ENCODE measurements around the gene HAPLN3.

Gene HAPLN3

GRCh38 chr15:88911766-88912118, 16.4 kb upstream of the HAPLN3 start:
- DNase-seq (ENCODE audit: low read depth in 2 of 3, low spot score in 1 of 3), result no peak

- no peak for DNase-seq (ENCODE audit: low read depth in 2 of 3, low spot score in 1 of 3)
Measured at GRCh38 chr15:88909956-88910831, 14.8 kb upstream of the HAPLN3 start.

- DNase-seq (ENCODE audit: low read depth in 2 of 3, low spot score in 1 of 3), result no peak
Measured at GRCh38 chr15:88908697-88909621, 13.6 kb upstream of the HAPLN3 start.

DNA sequence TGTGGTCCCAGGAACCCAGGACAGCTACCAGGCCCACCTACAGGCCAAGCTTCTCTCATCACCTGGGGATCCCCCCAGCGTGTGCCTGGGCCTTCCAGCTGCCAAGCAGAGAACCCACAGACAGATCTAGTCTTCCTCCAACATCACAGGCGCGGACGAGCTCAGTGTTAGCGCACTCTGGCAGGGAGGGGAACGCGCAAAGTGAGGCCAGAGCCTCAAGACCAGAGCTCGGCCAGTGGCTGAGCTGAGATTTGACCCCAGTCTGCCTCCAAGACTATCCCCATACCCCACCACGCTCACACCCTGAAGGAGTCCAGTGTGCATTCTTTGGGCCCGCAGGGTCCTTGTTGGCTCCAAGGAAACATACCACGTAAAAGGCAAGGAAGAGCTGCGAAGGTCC, 12.8 kb upstream of the HAPLN3 start:
- DNase-seq (ENCODE audit: low read depth in 2 of 3, low spot score in 1 of 3), result no peak

GRCh38 chr15:88907111-88907510, 11.8 kb upstream of the HAPLN3 start:
- no peak for DNase-seq (ENCODE audit: low read depth in 2 of 3, low spot score in 1 of 3)

GRCh38 chr15:88906551-88906950, 11.2 kb upstream of the HAPLN3 start:
- DNase-seq (ENCODE audit: low read depth in 2 of 3, low spot score in 1 of 3), result no peak

DNA sequence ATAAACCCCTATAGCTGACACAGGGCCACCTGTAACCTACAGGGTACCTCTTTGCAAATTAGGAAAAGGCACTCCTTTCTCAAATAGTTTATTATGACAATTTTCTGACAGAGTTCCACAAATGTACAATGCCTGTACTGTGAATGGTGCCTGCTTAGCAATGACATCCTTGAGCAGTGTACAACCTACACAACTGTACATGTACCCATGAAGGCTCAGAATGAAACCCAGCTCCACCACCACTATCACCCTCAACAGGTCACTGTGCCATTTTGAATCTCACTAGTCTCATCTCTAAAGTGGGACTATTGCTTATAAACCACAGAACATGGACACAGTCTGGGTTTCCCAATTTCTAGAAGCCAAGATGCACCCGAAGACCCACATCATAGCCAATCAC, 10.8 kb upstream of the HAPLN3 start:
- DNase-seq (ENCODE audit: low read depth in 2 of 3, low spot score in 1 of 3), result no peak

DNA sequence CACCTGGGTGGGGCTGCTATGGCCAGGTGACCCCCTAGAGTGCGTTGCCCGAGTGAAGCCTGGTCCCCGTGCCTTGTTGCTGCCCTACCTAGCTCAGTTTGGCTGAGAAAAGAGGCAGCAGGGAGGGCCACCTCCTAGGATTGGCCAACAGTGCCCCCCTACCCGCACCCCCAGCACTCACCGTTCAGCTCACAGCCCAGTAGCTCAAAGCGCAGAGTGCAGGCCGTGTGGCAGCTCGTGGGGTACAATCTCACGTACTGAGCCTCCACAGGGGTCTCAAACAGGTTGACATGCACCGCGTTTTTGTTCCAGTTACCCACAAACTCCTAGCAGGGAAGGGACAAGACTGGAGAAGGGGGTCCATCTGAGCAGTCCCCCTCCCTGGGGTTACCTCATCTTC, 10.2 kb upstream of the HAPLN3 start:
- DNase-seq (ENCODE audit: low read depth in 2 of 3, low spot score in 1 of 3), result no peak

GRCh38 chr15:88904624-88905327, 9.4 kb upstream of the HAPLN3 start:
- DNase-seq (ENCODE audit: low read depth in 2 of 3, low spot score in 1 of 3), result peak; percentile 78 to 93 (median 83)

DNA sequence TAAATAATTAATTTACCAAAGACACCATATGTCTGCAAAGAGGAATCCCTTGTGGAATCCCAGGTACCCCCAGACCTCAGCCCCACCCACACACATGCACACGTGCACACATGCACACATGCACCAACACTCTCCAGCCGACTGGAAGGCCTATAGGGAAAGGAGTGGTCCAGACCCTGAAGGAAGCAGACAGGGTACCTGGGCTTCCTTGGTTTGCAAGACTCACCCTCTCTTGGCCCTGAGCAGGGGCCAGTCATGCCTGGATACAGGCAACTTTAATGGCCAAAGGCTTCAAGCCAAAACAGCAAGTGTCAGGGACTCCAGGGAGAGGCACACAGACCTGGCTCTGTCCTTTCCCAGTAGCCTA, 8.9 kb upstream of the HAPLN3 start:
- no peak for DNase-seq (ENCODE audit: low read depth in 2 of 3, low spot score in 1 of 3)

GRCh38 chr15:88902846-88903245, 7.5 kb upstream of the HAPLN3 start:
- DNase-seq (ENCODE audit: low read depth in 2 of 3, low spot score in 1 of 3), result no peak

DNA sequence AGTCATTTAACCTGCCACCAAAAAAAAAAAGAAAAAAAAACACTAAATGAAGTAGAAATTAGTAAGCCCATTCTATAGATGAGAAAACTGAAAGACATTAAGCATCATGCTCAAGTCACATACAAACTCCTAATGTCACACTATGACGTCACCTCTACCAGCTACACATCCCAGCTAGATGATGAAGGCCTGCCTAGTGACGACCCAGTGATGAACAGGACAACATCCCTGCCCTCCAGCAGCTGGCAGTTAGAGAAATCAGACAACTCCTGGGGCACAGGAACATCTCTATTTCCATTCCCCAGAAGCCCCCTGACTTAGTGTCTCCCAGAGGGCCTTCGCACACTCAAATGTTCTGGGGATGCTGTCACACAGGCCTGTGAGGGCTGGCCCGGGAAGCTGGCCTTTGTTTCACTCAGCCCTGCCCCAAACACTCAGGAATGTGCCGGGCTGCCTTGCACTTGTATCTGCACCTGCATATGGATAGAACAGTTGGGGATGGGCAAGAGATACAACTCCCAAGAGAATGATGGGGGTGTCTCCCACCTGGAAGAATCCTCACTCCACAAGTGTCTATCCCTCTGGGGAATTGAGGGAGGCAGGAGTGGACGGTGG, 7.0 kb upstream of the HAPLN3 start:
- DNase-seq (ENCODE audit: low read depth in 2 of 3, low spot score in 1 of 3), result no peak

DNA sequence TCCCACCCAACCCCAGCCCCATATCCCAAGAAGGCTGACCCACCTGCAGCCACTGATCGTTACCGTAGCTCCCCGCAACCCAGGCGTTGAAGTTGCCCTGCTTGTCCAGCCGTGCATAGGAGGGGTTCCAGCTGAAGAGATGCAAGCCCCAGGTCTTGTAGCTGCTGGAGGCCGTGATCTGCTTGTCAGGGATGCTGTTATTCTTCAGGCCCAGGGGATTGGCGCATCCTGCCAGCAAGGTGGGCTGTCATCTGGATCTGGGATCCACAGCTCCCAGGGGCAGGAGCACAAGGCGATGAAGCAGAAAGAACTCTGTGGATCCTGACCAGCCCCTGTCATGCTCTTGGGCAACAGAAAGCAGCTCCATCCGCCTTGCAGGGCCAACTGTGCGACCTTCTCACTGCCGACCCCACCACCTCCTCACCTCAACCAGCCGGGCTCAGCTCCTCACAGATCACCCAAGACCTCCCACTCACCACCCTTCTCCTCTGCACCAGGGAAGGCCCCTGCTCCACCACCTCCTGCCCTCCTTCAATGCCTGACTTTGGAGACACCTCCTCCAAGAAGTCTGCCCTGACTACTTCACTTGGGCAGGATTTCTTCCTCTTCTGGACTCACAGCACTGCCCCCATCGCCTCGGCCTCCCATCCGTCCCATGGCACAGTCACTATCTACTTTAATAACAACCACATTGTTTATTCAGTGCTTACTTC, 6.3 kb upstream of the HAPLN3 start:
- DNase-seq (ENCODE audit: low read depth in 2 of 3, low spot score in 1 of 3), result no peak

DNA sequence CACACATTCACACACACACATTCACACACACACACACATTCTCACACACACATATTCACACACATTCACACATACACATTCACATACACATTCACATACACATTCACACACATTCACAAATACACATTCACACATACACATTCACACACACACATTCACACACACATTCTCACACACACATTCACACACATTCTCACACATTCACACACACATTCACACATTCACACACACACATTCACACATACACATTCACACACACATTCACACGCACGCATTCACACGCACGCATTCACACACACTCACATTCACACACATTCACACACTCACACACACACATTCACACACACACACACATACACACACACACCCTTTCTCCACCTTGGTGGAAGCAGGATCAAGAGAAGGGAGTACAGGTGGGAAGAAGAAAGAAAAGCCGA, 5.7 kb upstream of the HAPLN3 start:
- no peak for DNase-seq (ENCODE audit: low read depth in 2 of 3, low spot score in 1 of 3)

DNA sequence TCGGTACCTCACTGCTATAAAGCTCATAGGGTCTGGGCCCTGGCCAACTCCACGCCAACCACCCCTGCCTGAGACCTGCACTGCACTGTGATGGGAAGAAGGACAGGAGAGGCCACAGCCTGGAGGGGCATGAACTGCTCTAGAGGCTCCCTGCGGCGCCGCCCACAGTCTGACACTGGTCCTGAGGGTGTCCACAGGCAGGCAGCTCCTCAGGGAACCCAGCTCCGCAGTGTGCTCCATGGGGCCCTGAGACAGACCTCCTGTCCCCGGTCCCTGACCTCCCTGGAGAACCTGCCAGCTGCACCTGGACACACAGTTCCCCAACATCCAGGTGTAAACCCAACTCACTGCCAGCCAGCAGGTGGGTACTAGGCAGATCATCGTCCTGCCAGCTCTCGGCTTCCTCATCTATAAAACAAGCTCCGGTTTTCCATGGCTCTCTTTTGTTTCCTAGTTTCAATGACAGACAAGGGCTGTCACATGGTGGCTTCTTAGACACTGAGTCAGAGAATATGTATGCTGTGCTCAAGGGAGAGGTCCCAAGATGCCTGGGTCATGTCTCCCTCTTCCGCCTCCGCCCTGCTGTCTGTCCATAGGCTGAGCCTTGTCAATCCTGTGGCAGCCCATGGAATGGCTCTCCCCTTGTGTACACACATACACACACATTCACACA, 5.1 kb upstream of the HAPLN3 start:
- DNase-seq (ENCODE audit: low read depth in 2 of 3, low spot score in 1 of 3), result no peak

GRCh38 chr15:88899251-88899650, 3.9 kb upstream of the HAPLN3 start:
- no peak for DNase-seq (ENCODE audit: low read depth in 2 of 3, low spot score in 1 of 3)

DNA sequence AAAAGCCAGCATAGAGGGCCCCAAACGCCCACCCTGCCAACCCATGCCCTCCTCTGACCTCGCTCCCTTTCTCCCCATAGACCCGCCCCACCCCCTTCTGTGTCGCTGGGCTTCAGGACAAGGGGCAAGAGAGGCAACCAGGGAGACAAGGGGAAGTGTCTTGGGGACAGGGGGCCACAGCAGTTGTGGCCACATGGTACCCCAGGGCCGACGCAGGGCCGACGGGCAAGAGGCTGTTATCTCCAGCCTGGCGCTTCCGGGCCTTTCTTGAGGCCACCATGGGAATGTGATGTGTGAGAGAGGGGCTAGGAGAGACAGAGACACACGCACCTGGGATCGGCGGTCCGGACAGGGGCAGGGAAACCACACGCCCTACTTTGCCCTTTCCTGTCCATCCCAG, 3.4 kb upstream of the HAPLN3 start:
- DNase-seq (ENCODE audit: low read depth in 2 of 3, low spot score in 1 of 3), result no peak

GRCh38 chr15:88897456-88898194, 2.3 kb upstream of the HAPLN3 start:
- DNase-seq (ENCODE audit: low read depth in 2 of 3, low spot score in 1 of 3), result peak; percentile 61 to 80 (median 71)

DNA sequence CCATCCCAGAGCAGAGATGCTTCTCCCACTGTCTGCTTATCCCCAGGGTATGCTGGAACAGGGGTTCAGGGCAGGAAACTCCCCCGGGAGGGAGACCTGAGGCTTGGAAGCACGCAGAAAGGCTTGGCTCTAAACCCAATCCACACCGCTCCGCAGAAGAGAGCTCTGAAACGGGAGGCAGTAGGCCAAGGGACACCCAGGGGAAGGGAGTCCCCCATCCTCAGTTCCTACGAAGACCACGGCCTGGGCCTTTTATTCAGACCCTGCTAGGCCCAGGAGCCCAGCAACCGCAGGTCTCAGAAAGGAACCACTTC, 1.8 kb upstream of the HAPLN3 start:
- DNase-seq (ENCODE audit: low read depth in 2 of 3, low spot score in 1 of 3), result no peak

Data from stimulated activated CD4-positive, alpha-beta T cell treated with anti-CD3 and anti-CD28 coated beads, Interleukin-12 subunit alpha, Interleukin-12 subunit beta, amount 100 ng/mL, for 48 hours (primary cell).